ENCODE measurements around the gene CACNA1B. TPM values are rescaled to one million over a fixed set of nuclear protein-coding genes. Genes with fewer than 3 reads are reported as not detected.

CACNA1B gene
- total RNA-seq, 4 donors from 2014 or later, result not detected

DNA sequence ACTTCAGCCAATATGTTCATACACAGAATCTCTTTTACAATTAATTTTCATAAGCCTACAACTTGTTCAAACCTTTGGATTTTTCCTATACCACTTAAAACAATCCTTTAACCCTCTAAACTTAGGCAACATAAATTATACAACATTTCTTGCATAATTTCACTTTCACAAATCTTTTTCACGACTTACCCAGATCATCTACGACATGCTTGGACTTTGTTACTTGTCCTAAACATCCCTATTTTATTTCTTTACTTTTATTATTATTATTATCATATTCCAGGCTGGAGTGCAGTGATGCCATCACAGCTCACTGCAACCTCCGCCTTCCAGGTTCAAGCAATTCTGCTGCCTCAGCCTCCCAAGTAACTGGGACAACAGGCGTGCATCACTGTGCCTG lies 68.0 kb downstream of the CACNA1B start:
- no peak for ATAC-seq (ENCODE audit: low FRiP score)
- TF ChIP-seq, protein P1, sequence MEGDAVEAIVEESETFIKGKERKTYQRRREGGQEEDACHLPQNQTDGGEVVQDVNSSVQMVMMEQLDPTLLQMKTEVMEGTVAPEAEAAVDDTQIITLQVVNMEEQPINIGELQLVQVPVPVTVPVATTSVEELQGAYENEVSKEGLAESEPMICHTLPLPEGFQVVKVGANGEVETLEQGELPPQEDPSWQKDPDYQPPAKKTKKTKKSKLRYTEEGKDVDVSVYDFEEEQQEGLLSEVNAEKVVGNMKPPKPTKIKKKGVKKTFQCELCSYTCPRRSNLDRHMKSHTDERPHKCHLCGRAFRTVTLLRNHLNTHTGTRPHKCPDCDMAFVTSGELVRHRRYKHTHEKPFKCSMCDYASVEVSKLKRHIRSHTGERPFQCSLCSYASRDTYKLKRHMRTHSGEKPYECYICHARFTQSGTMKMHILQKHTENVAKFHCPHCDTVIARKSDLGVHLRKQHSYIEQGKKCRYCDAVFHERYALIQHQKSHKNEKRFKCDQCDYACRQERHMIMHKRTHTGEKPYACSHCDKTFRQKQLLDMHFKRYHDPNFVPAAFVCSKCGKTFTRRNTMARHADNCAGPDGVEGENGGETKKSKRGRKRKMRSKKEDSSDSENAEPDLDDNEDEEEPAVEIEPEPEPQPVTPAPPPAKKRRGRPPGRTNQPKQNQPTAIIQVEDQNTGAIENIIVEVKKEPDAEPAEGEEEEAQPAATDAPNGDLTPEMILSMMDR (IDR thresholded peaks at IDR 0.05), result no peak
- DNase-seq (ENCODE audit: low spot score), result no peak

DNA sequence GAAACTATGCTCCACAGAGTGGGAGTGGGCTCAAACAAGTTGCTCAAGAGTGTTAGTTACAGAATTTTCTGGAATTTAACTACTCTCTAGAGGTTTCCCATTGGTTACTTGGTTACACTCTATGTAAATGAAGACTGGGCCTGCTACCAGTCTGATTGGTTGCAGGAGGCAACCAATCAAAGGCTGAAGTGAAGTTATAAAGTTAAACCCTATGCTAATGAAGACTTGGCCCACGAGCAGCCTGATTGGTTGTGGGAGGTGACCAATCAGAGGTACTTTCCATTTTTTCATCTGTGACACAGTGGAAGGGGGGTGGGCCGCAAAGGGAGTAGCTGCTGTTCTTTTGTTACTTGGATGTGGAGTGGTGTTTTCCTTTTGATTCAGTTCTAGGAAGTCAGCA lies 69.4 kb downstream of the CACNA1B start:
- TF ChIP-seq, protein P1 (IDR thresholded peaks at IDR 0.05), result no peak
- DNase-seq (ENCODE audit: low spot score) (no peak), ATAC-seq (ENCODE audit: low FRiP score) (no peak)

DNA sequence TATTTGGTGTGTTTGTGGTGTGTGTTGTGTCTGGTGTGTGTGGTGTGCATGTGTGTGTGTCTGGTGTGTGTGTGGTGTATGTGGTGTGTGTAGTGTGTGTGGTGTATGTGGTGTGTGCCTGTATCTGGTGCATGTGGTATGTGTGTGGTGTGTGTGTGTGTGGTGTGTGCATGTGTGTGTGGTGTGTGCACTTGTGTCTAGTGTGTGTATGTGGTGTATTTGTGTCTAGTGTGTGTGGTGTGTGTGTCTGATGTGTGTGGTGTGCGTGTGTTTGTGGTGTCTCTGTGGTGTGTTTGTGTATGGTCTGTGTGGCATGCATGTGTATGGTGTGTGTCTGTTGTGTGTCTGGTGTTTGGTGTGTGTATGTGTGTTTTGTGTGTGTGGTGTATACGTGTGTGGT lies 71.1 kb downstream of the CACNA1B start:
- ATAC-seq (ENCODE audit: low FRiP score), result no peak
- TF ChIP-seq, protein P1 (IDR thresholded peaks at IDR 0.05), result no peak
- no peak for DNase-seq (ENCODE audit: low spot score)

DNA sequence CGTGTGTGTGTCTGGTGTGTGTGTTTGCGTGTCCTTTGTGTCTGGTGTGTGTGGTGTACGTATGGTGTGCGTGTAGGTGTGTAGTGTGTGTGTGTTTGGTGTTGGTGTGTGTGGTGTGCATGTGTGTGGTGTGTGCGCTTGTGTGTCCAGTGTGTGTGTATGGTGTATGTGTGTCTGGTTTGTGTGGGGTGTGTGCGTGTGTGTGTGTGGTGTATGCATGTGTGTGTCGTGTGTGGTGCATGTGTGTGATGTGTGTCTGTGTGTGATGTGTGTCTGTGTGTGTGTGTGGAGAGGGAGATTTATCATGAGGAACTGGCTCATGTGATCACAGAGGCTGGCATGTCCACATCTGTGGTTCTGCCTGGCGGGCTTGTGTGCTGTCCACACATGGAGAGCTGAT lies 71.7 kb downstream of the CACNA1B start:
- ATAC-seq (ENCODE audit: low FRiP score) (no peak), DNase-seq (ENCODE audit: low spot score) (no peak)
- TF ChIP-seq, protein P1 (IDR thresholded peaks at IDR 0.05), result no peak

DNA sequence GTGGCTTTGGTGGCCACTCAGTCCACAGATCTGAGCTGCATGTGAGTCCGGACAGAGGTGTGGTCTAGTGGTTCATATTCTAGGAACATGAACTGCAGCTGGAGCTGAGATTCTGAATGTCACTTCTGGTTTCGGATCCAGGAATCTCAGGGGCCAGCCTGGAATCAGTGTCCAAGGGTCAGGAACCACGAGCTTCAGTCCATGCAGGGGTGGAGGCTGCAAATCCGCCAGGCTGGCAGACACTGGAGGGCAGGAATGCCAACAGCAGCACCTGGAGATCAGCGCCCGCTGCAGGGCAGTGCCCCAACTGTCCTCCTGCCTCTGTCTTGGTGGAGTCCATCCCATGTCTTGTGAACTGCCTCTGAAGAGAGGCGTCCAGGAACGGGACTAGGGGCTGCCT lies 73.5 kb downstream of the CACNA1B start:
- DNase-seq (ENCODE audit: low spot score) (no peak), ATAC-seq (ENCODE audit: low FRiP score) (no peak)
- TF ChIP-seq, protein P1 (IDR thresholded peaks at IDR 0.05), result no peak

DNA sequence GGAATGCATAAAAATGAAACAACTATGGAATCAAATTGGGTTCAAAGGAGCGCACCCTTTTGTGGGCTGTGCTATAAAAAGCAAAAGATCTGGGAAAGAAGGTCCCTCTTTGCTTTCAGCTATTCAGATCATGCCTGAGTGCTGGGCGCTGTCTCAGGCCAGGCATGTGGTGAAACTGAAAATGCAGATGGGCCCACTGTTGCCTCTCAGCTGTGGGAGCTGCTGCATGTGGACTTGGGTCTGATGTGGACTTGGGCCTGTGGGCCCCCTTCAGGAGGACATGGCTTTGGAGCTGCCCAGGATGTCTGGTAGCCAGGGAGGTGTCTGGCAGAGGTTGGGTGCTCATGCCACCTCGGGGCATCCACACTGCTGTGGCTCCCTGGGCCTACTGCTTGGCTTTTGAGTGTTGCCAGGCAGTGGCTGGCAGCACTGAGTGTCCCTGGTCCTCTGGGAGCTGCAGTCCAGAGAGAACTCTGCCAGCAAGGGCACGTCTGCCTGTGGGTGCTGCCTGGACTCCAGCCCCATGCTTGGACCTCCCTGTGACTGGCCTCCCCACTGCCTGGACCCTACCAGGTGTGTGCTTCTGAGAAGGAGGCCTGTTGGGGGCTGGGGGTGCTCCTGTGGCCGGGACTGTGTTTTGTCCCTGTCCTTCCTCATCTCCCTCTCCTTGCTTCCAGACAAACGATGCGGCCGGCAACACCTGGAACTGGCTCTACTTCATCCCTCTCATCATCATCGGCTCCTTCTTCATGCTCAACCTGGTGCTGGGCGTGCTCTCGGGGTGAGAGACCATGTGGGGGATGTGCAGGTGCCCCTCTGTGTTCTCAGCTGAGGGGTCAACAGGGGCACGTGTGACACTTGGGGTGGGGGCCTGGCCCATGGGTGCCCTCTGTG lies 74.3 kb downstream of the CACNA1B start:
- TF ChIP-seq, protein P1 (IDR thresholded peaks at IDR 0.05), result no peak
- ATAC-seq (ENCODE audit: low FRiP score) (no peak), DNase-seq (ENCODE audit: low spot score) (no peak)
